Neutrophil (primary cell): ENCODE measurements around the gene SHB.

ENCODE experiments used
- H3K27ac ChIP-seq: fragments of 200-600 bp; sonication (generic); 2 replicates; pipeline ENCODE4 v1.5.1; 2016; ENCODE audit warnings: mild to moderate bottlenecking, moderate library complexity
- H3K27me3 ChIP-seq: fragments of 200-600 bp; sonication (generic); 2 replicates; pipeline ENCODE4 v1.6.0; 2016; ENCODE audit warnings: mild to moderate bottlenecking
- H3K36me3 ChIP-seq: fragments of 200-600 bp; sonication (generic); 2 replicates; pipeline ENCODE4 v1.5.1; 2017
- H3K4me1 ChIP-seq, 2 experiments: fragments of 200-600 bp in 1 of 2; sonication (generic) in 1 of 2; 1 replicate in 1 of 2; 2 replicates in 1 of 2; pipeline versions ENCODE4 v1.5.1 to v1.6.1; 2013 to 2016; ENCODE audit warnings: low read depth in 1 of 2, low read length in 1 of 2, mild to moderate bottlenecking in 1 of 2, moderate library complexity in 1 of 2; ENCODE audit not compliant: control insufficient read depth in 1 of 2, insufficient read depth in 1 of 2
- H3K4me3 ChIP-seq, 2 experiments: fragments of 200-600 bp in 1 of 2; sonication (generic) in 1 of 2; 1 replicate in 1 of 2; 2 replicates in 1 of 2; pipeline ENCODE4 v1.5.1; 2013 to 2016; ENCODE audit warnings: low read depth in 1 of 2, low read length in 1 of 2, mild to moderate bottlenecking in 1 of 2, moderate library complexity in 1 of 2
- H3K9me3 ChIP-seq: fragments of 200-600 bp; sonication (generic); 2 replicates; pipeline ENCODE4 v1.5.1; 2016
- TF ChIP-seq, protein P1 (sequence below): fragments of 200-600 bp; sonication (generic); IDR thresholded peaks from 2 replicates; pipeline ENCODE4 v1.5.1; 2016; ENCODE audit warnings: antibody characterized with exemption

SHB gene

DNA sequence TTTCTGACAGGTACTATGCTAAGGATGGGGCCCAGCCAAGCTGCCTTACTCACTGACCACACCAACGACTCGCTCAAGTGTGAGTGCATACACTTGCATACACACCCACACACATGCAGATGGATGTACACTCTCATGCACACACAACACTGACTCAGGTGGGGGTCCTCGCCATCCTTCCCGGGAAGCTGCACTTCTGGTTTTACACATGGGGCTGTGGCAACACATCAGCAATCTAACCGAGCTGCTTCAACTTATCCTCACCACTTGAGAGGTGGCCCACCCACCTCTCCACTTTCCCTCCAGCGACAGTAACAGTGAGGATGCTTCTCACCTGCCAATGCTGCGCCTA is 97.9 kb downstream of the SHB start:
- TF ChIP-seq, protein P1, sequence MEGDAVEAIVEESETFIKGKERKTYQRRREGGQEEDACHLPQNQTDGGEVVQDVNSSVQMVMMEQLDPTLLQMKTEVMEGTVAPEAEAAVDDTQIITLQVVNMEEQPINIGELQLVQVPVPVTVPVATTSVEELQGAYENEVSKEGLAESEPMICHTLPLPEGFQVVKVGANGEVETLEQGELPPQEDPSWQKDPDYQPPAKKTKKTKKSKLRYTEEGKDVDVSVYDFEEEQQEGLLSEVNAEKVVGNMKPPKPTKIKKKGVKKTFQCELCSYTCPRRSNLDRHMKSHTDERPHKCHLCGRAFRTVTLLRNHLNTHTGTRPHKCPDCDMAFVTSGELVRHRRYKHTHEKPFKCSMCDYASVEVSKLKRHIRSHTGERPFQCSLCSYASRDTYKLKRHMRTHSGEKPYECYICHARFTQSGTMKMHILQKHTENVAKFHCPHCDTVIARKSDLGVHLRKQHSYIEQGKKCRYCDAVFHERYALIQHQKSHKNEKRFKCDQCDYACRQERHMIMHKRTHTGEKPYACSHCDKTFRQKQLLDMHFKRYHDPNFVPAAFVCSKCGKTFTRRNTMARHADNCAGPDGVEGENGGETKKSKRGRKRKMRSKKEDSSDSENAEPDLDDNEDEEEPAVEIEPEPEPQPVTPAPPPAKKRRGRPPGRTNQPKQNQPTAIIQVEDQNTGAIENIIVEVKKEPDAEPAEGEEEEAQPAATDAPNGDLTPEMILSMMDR = no peak
- Histone ChIP-seq H3K27me3 (no peaks in the 10 kb centered on the region), H3K4me1 (peaks cover 9 to 33% of the 10 kb centered on the region in 2 experiments), H3K4me3 (no peak overlapping the region), H3K36me3 (no peaks in the 10 kb centered on the region), H3K9me3 (no peaks in the 10 kb centered on the region), H3K27ac (no peak overlapping the region)

DNA sequence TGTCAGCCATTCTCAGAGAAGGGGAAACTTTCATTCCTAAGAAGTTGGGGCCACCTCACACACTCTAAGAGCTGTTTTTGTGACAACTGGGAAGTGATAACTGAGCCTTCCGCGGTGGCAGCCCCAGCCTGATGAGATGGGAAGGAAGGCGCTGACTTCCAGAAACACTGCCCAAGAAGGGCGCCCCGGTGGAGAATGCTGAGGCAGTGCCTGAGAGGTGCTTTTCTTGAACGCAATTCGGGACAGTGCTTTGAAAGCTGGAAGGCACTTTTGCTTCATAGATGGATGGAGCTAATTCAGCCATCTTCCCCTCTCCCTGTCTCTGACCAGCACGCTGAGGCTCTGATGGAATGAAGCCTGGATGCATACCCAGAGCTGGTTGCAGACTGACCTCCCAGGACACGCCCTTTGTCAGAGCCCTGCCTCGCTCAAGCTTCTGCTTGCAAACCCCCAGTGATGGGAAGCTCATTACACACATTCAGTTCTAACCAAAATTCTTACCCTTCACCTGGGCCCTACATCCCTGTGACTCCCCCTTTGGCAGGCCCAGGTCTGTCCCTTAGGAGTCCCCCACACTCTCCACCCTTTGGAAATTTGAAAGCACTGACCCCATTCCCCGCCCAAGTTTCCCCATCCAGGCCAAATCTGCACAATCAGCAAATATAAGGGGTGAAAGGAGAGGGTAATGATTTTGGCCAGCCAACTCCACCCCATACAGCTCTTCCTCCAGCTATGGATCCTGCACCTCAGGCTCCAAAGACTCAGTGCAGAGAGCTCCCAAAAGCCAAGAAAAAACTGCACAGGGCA is 98.5 kb downstream of the SHB start:
- peaks cover 9 to 33% of the 10 kb centered on the region in 2 experiments for H3K4me1 ChIP-seq
- H3K36me3 ChIP-seq = no peaks in the 10 kb centered on the region

DNA sequence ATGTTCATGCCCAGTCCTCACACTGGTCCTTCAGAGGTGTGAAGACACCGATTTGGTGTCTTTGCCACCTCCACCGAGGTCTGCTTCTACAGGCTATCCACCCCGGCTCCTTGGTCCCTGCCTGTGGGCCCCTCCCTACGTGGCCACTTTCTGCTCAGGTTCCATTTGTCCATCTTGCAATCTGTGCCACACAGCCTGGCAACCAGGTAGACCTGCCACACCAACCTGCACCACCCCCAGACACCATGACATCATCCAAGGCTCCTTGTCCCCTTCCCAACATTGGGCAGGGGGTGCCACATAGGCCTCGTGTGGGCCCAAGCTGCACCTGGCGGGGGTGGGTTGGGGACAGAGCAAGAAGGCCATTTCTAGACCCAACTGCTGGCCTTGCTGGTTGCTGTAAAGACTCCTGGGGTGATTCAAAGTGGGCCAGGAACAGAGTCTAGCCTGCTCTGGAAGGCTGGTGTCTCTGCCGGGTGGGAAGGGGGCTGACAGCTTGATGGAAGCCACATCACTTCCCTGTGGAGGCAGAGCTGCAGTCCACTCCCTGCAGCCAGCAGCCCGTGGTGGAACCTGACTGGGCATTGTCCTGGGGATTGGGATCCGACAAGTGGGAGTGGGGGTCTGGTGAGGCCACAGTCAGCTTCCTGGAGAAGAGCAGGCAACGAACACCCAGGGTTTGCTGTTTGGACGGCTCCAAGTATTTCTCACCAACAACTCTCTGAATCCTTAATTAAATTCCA is 99.3 kb downstream of the SHB start:
- Histone ChIP-seq H3K36me3 (no peaks in the 10 kb centered on the region), H3K9me3 (no peaks in the 10 kb centered on the region), H3K27me3 (no peaks in the 10 kb centered on the region), H3K4me3 (no peak overlapping the region), H3K4me1 (peaks cover 9 to 33% of the 10 kb centered on the region in 2 experiments), H3K27ac (no peak overlapping the region)
- TF ChIP-seq, protein P1 = no peak

More for the DNA sequence above, 98.5 kb downstream of the SHB start:
- TF ChIP-seq, protein P1 = no peak
- Histone ChIP-seq H3K27me3 (no peaks in the 10 kb centered on the region), H3K27ac (no peak overlapping the region), H3K9me3 (no peaks in the 10 kb centered on the region), H3K4me3 (no peak overlapping the region)

DNA sequence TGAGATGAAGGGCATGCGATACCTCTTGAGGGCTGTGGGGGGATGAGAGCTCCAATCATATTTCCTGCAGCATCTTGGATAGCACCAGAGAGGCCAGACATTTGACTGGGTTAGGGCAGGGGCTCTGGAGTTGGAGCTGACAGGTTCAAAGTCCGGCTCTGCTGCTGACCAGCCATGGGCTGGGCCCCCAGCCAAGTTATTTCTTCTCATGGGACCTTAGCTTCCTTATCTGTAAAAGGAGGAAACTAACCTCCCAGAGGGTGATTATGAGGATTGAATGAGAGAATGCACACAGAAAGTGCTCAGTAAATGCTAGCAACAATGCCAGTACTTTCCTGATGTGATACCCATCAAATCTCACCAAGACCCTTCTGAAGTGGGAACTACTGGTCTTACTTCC is 99.9 kb downstream of the SHB start:
- H3K4me1 ChIP-seq = peaks cover 9 to 33% of the 10 kb centered on the region in 2 experiments
- TF ChIP-seq, protein P1 = no peak

DNA sequence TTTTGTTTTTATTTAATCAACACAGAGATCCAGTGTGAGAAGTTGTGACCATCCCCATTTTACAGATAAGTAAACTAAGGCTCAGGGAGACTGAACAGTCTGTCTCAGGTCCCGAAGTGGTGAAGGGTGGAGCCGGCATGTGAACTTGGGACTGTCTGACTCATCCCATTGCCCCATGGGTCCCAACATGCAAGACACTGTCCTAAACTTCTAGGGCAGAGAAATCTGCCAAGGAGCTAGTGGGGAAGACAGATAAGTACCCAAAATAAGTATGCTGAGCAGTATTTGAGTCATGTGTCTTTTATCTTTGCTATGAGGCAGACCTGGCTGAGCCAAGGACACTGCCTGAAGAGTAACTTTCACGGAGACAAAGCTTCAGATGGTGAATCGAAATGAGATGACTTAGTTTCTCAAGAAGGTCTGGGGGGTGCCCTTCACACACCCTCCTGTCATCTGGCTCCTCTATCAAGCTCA is 100.8 kb downstream of the SHB start:
- Histone ChIP-seq H3K4me3 (no peak overlapping the region), H3K27ac (no peak overlapping the region), H3K9me3 (no peaks in the 10 kb centered on the region), H3K4me1 (peaks cover 9 to 33% of the 10 kb centered on the region in 2 experiments), H3K36me3 (no peaks in the 10 kb centered on the region), H3K27me3 (no peaks in the 10 kb centered on the region)
- TF ChIP-seq, protein P1 = no peak

More for the DNA sequence above, 99.9 kb downstream of the SHB start:
- no peak overlapping the region for H3K4me3 ChIP-seq
- H3K27me3 ChIP-seq = no peaks in the 10 kb centered on the region
- no peaks in the 10 kb centered on the region for H3K9me3 ChIP-seq
- no peaks in the 10 kb centered on the region for H3K36me3 ChIP-seq
- no peak overlapping the region for H3K27ac ChIP-seq
